Stimulated activated naive B cell treated with anti-CD40 and anti-IgM and Interleukin-4, amounts not matched to agents 10 μg/mL and 1 μg/mL and 100 μg/mL, for 72 hours (primary cell): ENCODE data around the gene MRPS31.

Experiments used
- ATAC-seq, 2 donors: fragments of 150-1000 bp; cut with Tn5 transposase; replicated peaks; 2 replicates each; pipeline ENCODE4 v1.10.0; 2021; ENCODE audit warnings: moderate library complexity in 1 of 2
- DNase-seq: peaks from one replicate; pipeline ENCODE4 v3.0.0; 2021
- H3K27ac Mint-ChIP-seq: one replicate; pipeline ENCODE4 v1.8.0; 2022; ENCODE audit warnings: mild to moderate bottlenecking, mixed read lengths
- H3K27me3 Mint-ChIP-seq, 2 donors: one replicate each; pipeline ENCODE4 v1.8.0; 2022; ENCODE audit warnings: mixed read lengths in 2 of 2
- H3K36me3 Mint-ChIP-seq, 2 donors: one replicate each; pipeline ENCODE4 v1.8.0; 2022; ENCODE audit warnings: mixed read lengths in 2 of 2, mild to moderate bottlenecking in 1 of 2
- H3K4me1 Mint-ChIP-seq, 2 donors: one replicate each; pipeline ENCODE4 v1.8.0; 2022; ENCODE audit warnings: mixed read lengths in 2 of 2, mild to moderate bottlenecking in 1 of 2
- H3K4me3 Mint-ChIP-seq, 2 donors: one replicate each; pipeline ENCODE4 v1.8.0; 2022; ENCODE audit warnings: mild to moderate bottlenecking in 2 of 2, mixed read lengths in 2 of 2, moderate library complexity in 1 of 2
- H3K9me3 Mint-ChIP-seq, 2 donors: one replicate each; pipeline ENCODE4 v1.8.0; 2022; ENCODE audit warnings: mixed read lengths in 2 of 2, mild to moderate bottlenecking in 1 of 2

The MRPS31 gene

GRCh38 chr13:40770934-40771618, at the start of gene MRPS31:
Gene MRPS31, minus strand, starts transcription at chr13:40771190. Its CDS starts 54 bp downstream, at chr13:40771136.
- Mint-ChIP-seq H3K4me1 (peaks cover 7 to 20% of the 10 kb centered on the region in 2 donors), H3K36me3 (no peaks in the 10 kb centered on the region), H3K27ac (peak within 1 kb of the TSS; percentile 93), H3K27me3 (no peaks in the 10 kb centered on the region), H3K4me3 (peak within 1 kb of the TSS; percentile 94 to 99), H3K9me3 (no peaks in the 10 kb centered on the region)
- DNase-seq (peak; percentile 94), ATAC-seq (peak; percentile 98 to 99)

- no peak overlapping the region for H3K4me3 Mint-ChIP-seq
- H3K4me1 Mint-ChIP-seq: peaks cover 15 to 17% of the 10 kb centered on the region in 2 donors
- peaks cover 9 to 10% of the 10 kb centered on the region in 2 donors for H3K9me3 Mint-ChIP-seq
- DNase-seq (no peak), ATAC-seq (peak; percentile 70 to 81)
- H3K36me3 Mint-ChIP-seq: peaks cover 24 to 27% of the 10 kb centered on the region in 2 donors
- H3K27ac Mint-ChIP-seq: no peak overlapping the region
- no peaks in the 10 kb centered on the region for H3K27me3 Mint-ChIP-seq
Observed at GRCh38 chr13:40819797-40820315, 48.9 kb upstream of the MRPS31 start.

GRCh38 chr13:40818926-40819325, 47.9 kb upstream of the MRPS31 start:
- Mint-ChIP-seq H3K36me3 (peaks cover 31 to 34% of the 10 kb centered on the region in 2 donors), H3K27me3 (no peaks in the 10 kb centered on the region), H3K4me1 (peaks cover 19% of the 10 kb centered on the region in 2 donors), H3K9me3 (peaks cover 9 to 10% of the 10 kb centered on the region in 2 donors), H3K4me3 (no peak overlapping the region), H3K27ac (no peak overlapping the region)
- ATAC-seq (no peak), DNase-seq (no peak)

GRCh38 chr13:40814803-40815202, 43.8 kb upstream of the MRPS31 start:
- H3K4me1 Mint-ChIP-seq: peaks cover 23 to 30% of the 10 kb centered on the region in 2 donors
- H3K27me3 Mint-ChIP-seq: no peaks in the 10 kb centered on the region
- no peak overlapping the region for H3K27ac Mint-ChIP-seq
- peaks cover 9 to 10% of the 10 kb centered on the region in 2 donors for H3K9me3 Mint-ChIP-seq
- DNase-seq (no peak), ATAC-seq (no peak)
- H3K4me3 Mint-ChIP-seq: no peak overlapping the region
- H3K36me3 Mint-ChIP-seq: peaks cover 45 to 49% of the 10 kb centered on the region in 2 donors

- ATAC-seq (peak; percentile 39 to 61), DNase-seq (no peak)
- H3K4me3 Mint-ChIP-seq: no peak overlapping the region
- H3K9me3 Mint-ChIP-seq: peaks cover 9 to 10% of the 10 kb centered on the region in 2 donors
- H3K27me3 Mint-ChIP-seq: no peaks in the 10 kb centered on the region
- peaks cover 14 to 23% of the 10 kb centered on the region in 2 donors for H3K4me1 Mint-ChIP-seq
- H3K36me3 Mint-ChIP-seq: peaks cover 50 to 56% of the 10 kb centered on the region in 2 donors
- no peak overlapping the region for H3K27ac Mint-ChIP-seq
Observed at GRCh38 chr13:40813667-40814454, 42.9 kb upstream of the MRPS31 start.

- DNase-seq (no peak), ATAC-seq (no peak)
- peaks cover 9 to 10% of the 10 kb centered on the region in 2 donors for H3K9me3 Mint-ChIP-seq
- H3K36me3 Mint-ChIP-seq: peaks cover 55 to 61% of the 10 kb centered on the region in 2 donors
- H3K4me3 Mint-ChIP-seq: no peak overlapping the region
- no peaks in the 10 kb centered on the region for H3K27me3 Mint-ChIP-seq
- H3K4me1 Mint-ChIP-seq: peaks cover 12 to 23% of the 10 kb centered on the region in 2 donors
- H3K27ac Mint-ChIP-seq: no peak overlapping the region
Observed at GRCh38 chr13:40812724-40813445, 41.9 kb upstream of the MRPS31 start.

GRCh38 chr13:40812102-40812501, 41.1 kb upstream of the MRPS31 start:
- no peak overlapping the region for H3K4me3 Mint-ChIP-seq
- DNase-seq (no peak), ATAC-seq (peak; percentile 53 to 56)
- H3K27me3 Mint-ChIP-seq: no peaks in the 10 kb centered on the region
- peaks cover 12 to 23% of the 10 kb centered on the region in 2 donors for H3K4me1 Mint-ChIP-seq
- H3K9me3 Mint-ChIP-seq: peaks cover 9 to 10% of the 10 kb centered on the region in 2 donors
- H3K27ac Mint-ChIP-seq: peak overlapping the region; percentile 47
- peaks cover 58 to 66% of the 10 kb centered on the region in 2 donors for H3K36me3 Mint-ChIP-seq

GRCh38 chr13:40809471-40809870, 38.5 kb upstream of the MRPS31 start:
- DNase-seq (no peak), ATAC-seq (no peak)
- Mint-ChIP-seq H3K36me3 (peaks cover 43 to 58% of the 10 kb centered on the region in 2 donors), H3K4me3 (no peak overlapping the region), H3K27me3 (no peaks in the 10 kb centered on the region), H3K27ac (no peak overlapping the region), H3K4me1 (peaks cover 12 to 23% of the 10 kb centered on the region in 2 donors), H3K9me3 (no peaks in the 10 kb centered on the region)

- ATAC-seq: no peak
- no peaks in the 10 kb centered on the region for H3K4me1 Mint-ChIP-seq
- H3K27me3 Mint-ChIP-seq: no peaks in the 10 kb centered on the region
- H3K36me3 Mint-ChIP-seq: peaks cover 50 to 62% of the 10 kb centered on the region in 2 donors
- no peak for DNase-seq
- no peaks in the 10 kb centered on the region for H3K9me3 Mint-ChIP-seq
- H3K27ac Mint-ChIP-seq: no peak overlapping the region
- no peak overlapping the region for H3K4me3 Mint-ChIP-seq
Observed at GRCh38 chr13:40806241-40806640, 35.3 kb upstream of the MRPS31 start.

- Mint-ChIP-seq H3K36me3 (peaks cover 47 to 63% of the 10 kb centered on the region in 2 donors), H3K9me3 (no peaks in the 10 kb centered on the region), H3K4me3 (no peak overlapping the region), H3K27me3 (no peaks in the 10 kb centered on the region), H3K4me1 (peaks cover 4 to 5% of the 10 kb centered on the region in 2 donors), H3K27ac (no peak overlapping the region)
- ATAC-seq (no peak), DNase-seq (no peak)
Observed at GRCh38 chr13:40803316-40803715, 32.3 kb upstream of the MRPS31 start.

GRCh38 chr13:40801255-40802217, 30.5 kb upstream of the MRPS31 start:
- Mint-ChIP-seq H3K4me3 (no peak overlapping the region), H3K36me3 (peaks cover 38 to 48% of the 10 kb centered on the region in 2 donors), H3K9me3 (no peaks in the 10 kb centered on the region), H3K27ac (no peak overlapping the region), H3K27me3 (no peaks in the 10 kb centered on the region), H3K4me1 (peaks cover 4 to 5% of the 10 kb centered on the region in 2 donors)
- no peak for DNase-seq
- no peak for ATAC-seq

GRCh38 chr13:40800559-40800958, 29.6 kb upstream of the MRPS31 start:
- Mint-ChIP-seq H3K27me3 (no peaks in the 10 kb centered on the region), H3K4me1 (peaks cover 4 to 5% of the 10 kb centered on the region in 2 donors), H3K9me3 (no peaks in the 10 kb centered on the region), H3K4me3 (no peak overlapping the region), H3K27ac (no peak overlapping the region), H3K36me3 (peaks cover 36 to 44% of the 10 kb centered on the region in 2 donors)
- DNase-seq (no peak), ATAC-seq (no peak)

- peaks cover 43 to 44% of the 10 kb centered on the region in 2 donors for H3K36me3 Mint-ChIP-seq
Observed at GRCh38 chr13:40799508-40799907, 28.5 kb upstream of the MRPS31 start.

More at GRCh38 chr13:40799508-40799907, 28.5 kb upstream of the MRPS31 start:
- Mint-ChIP-seq H3K4me3 (no peak overlapping the region), H3K27me3 (no peaks in the 10 kb centered on the region), H3K9me3 (no peaks in the 10 kb centered on the region), H3K4me1 (peaks cover 8% of the 10 kb centered on the region in 2 donors), H3K27ac (no peak overlapping the region)
- DNase-seq (no peak), ATAC-seq (no peak)
